ENCODE data around the gene ANO6. TPM values are rescaled to one million over a fixed set of nuclear protein-coding genes. Genes with fewer than 3 reads are reported as not detected.

Gene ANO6
- total and polyA plus RNA-seq, 2 donors (not counting 1 experiment from before 2014, with no cell fraction given): 6.6 to 19.5 TPM

GRCh38 chr12:45377815-45378214 lies 161.9 kb downstream of the ANO6 start:
- H3K79me2 ChIP-seq (ENCODE audit: control insufficient read depth, insufficient read depth, low read length): no peaks in the 10 kb centered on the region
- Mint-ChIP-seq H3K9me3 (ENCODE audit: insufficient read depth) (no peaks in the 10 kb centered on the region), H3K4me3 (no peak overlapping the region), H3K27me3 (no peaks in the 10 kb centered on the region), H3K27ac (no peak overlapping the region), H3K4me1 (no peaks in the 10 kb centered on the region)
- no CpG with 5 or more reads among the region's 1 CpG for WGBS (ENCODE audit: insufficient coverage)
- H3K9me3 ChIP-seq (ENCODE audit: control extremely low read depth in 1 of 3, control insufficient read depth in 2 of 3, insufficient read depth in 1 of 3, low read length in 2 of 3): no peaks in the 10 kb centered on the region
- no peaks in the 10 kb centered on the region for H4K20me1 ChIP-seq (ENCODE audit: control insufficient read depth, insufficient read depth, low read length, poor library complexity, severe bottlenecking)
- ATAC-seq (ENCODE audit: low read depth) (no peak), DNase-seq (no peak)
- no peaks in the 10 kb centered on the region for H3K27me3 ChIP-seq (replicated peaks in 1 of 4; ENCODE audit: control extremely low read depth in 1 of 4, control insufficient read depth in 3 of 4, insufficient read depth in 4 of 4, low read length in 3 of 4)
- H2AFZ ChIP-seq (ENCODE audit: insufficient read depth, low read depth, low read length, poor library complexity, severe bottlenecking): no peak overlapping the region
- H3K4me1 ChIP-seq (ENCODE audit: control insufficient read depth in 2 of 2, insufficient read depth in 2 of 2, low read length in 2 of 2): no peaks in the 10 kb centered on the region
- no peak overlapping the region for H3K4me3 ChIP-seq (ENCODE audit: control extremely low read depth in 1 of 5, extremely low read depth in 1 of 5, insufficient read depth in 1 of 5, low read depth in 2 of 5, low read length in 4 of 5)
- H3K36me3 ChIP-seq (replicated peaks in 1 of 2; ENCODE audit: control extremely low read depth in 1 of 2, control insufficient read depth in 1 of 2, extremely low read depth in 1 of 2, insufficient read depth in 2 of 2, low read length in 1 of 2): peaks cover 0 to 11% of the 10 kb centered on the region in 2 experiments
- no peak overlapping the region for H3K27ac ChIP-seq (ENCODE audit: low read length in 2 of 2)
- ChIA-PET POLR2A (no interaction called here), CTCF (no interaction called here)
- no peak overlapping the region for H3K4me2 ChIP-seq (replicated peaks; ENCODE audit: low read depth, low read length, poor library complexity, severe bottlenecking)
- no peak overlapping the region for H3K9ac ChIP-seq (ENCODE audit: low read length)
- intact Hi-C loops (cut with micrococcal nuclease): no loop called here
- TF ChIP-seq EZH2 (IDR thresholded peaks at IDR 0.05; ENCODE audit: borderline replicate concordance, insufficient read depth, low read depth, low read length, poor library complexity, severe bottlenecking) (no peak), CTCF (IDR thresholded peaks at IDR 0.05) (no peak)

- Histone ChIP-seq H3K27ac (ENCODE audit: low read length in 2 of 2) (no peak overlapping the region), H3K4me2 (replicated peaks; ENCODE audit: low read depth, low read length, poor library complexity, severe bottlenecking) (no peak overlapping the region), H4K20me1 (ENCODE audit: control insufficient read depth, insufficient read depth, low read length, poor library complexity, severe bottlenecking) (no peaks in the 10 kb centered on the region), H3K36me3 (replicated peaks in 1 of 2; ENCODE audit: control extremely low read depth in 1 of 2, control insufficient read depth in 1 of 2, extremely low read depth in 1 of 2, insufficient read depth in 2 of 2, low read length in 1 of 2) (peaks cover 0 to 11% of the 10 kb centered on the region in 2 experiments), H3K27me3 (replicated peaks in 1 of 4; ENCODE audit: control extremely low read depth in 1 of 4, control insufficient read depth in 3 of 4, insufficient read depth in 4 of 4, low read length in 3 of 4) (no peaks in the 10 kb centered on the region), H2AFZ (ENCODE audit: insufficient read depth, low read depth, low read length, poor library complexity, severe bottlenecking) (no peak overlapping the region), H3K4me3 (ENCODE audit: control extremely low read depth in 1 of 5, extremely low read depth in 1 of 5, insufficient read depth in 1 of 5, low read depth in 2 of 5, low read length in 4 of 5) (no peak overlapping the region), H3K9ac (ENCODE audit: low read length) (no peak overlapping the region), H3K4me1 (ENCODE audit: control insufficient read depth in 2 of 2, insufficient read depth in 2 of 2, low read length in 2 of 2) (no peaks in the 10 kb centered on the region), H3K9me3 (ENCODE audit: control extremely low read depth in 1 of 3, control insufficient read depth in 2 of 3, insufficient read depth in 1 of 3, low read length in 2 of 3) (no peaks in the 10 kb centered on the region), H3K79me2 (ENCODE audit: control insufficient read depth, insufficient read depth, low read length) (no peaks in the 10 kb centered on the region)
- Mint-ChIP-seq H3K4me3 (no peak overlapping the region), H3K27me3 (no peaks in the 10 kb centered on the region), H3K27ac (no peak overlapping the region), H3K4me1 (no peaks in the 10 kb centered on the region), H3K9me3 (ENCODE audit: insufficient read depth) (no peaks in the 10 kb centered on the region)
- ATAC-seq (ENCODE audit: low read depth): no peak
- CTCF ChIA-PET: no interaction called here
- no peak for TF ChIP-seq EZH2 (IDR thresholded peaks at IDR 0.05; ENCODE audit: borderline replicate concordance, insufficient read depth, low read depth, low read length, poor library complexity, severe bottlenecking)
- TF ChIP-seq CTCF (IDR thresholded peaks at IDR 0.05): no peak
- 100% methylated on average over 3 of the region's 5 CpGs for WGBS (ENCODE audit: insufficient coverage)
- DNase-seq: no peak
- intact Hi-C loops (cut with micrococcal nuclease): no loop called here
- POLR2A ChIA-PET: no interaction called here
Observed at GRCh38 chr12:45379261-45379660, 163.4 kb downstream of the ANO6 start.

Measured in B cell (primary cell).